NCI-H2196 treated with DMSO at 0.1 percent for 48 hours (cell line): Measurements from ENCODE around the gene BBX.
A peak's percentile ranks its signal among the peaks of the same experiment; 100 is the strongest.

Source experiments
- DNase-seq: peaks from one replicate; lab custom pipeline; 2025; ENCODE audit not compliant: unreplicated experiment; lab: John Stamatoyannopoulos, UW

BBX gene

DNA sequence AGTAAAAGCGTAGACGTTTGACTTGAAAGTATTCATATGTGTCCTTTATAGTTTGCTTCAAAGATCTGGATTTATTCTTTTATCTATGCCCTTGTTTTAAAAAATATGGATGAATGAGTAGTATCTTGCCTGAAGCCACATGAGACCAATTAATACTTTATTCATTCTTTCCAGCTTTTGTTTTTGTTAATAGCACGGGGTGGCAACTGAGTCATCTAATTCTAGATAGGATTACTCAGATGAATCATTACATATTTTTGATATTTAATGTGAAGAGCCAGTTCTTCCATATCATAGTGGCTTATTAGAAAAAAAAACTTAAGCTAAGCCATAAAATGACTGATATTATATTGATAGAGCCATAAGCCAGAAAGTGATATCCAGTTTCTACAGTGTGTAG, 121.9 kb downstream of the BBX start:
- no peak for DNase-seq

DNA sequence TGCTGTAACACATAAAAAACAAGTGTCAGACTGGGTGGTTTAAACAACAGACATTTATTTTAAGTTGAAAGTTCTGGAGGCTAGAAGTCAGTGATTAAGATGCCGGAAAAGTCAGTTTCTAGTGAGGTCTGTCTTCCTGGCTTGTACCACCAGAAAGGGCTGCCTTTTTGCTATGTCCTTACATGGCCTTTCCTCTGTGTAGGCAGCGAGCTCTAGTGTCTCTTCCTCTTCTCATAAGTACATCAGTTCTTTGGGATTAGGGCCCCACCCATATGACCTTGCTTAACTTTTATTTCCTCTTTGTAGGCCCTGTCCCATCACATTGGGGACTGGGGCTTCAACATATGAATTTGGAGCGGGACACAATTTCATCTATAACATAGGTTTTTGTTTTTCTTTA, 128.0 kb downstream of the BBX start:
- DNase-seq, result no peak

DNA sequence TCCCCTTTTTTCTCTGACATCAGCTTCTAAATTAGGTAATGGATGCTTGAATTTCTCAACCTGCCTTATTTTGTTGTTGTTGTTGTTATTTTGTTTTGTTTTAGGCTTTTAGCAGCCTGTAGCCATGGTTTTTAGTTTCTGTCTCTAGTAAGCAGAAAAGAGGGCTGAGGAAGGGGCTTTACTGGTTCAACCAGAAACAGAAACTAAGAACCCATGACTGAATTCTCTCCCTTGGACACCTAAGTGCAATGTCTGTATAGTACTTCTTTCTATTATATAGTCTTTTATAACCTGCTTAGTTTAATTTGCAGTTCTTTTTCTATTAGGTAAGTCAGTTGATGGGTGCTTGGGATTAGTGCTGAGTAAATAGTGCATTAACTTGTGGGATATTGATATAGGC, 129.0 kb downstream of the BBX start:
- DNase-seq, result no peak

DNA sequence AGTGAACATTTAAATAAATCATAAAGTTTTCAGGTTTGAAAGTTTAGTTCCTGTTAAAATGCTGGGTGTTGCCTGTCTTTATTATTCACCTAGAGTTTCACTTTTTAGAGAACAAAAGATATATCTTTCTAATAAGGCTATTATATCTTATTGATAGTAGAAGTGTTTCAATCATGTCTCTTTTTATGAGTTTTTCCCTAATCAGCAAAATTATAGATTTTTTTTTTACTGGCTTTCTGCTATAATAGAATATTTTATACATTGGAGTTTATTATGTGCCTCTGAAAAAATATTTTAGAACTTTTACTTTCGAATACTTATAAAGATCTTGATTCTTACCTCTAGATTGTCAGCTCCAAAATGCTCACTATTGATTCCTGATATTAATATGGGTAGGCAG, 131.5 kb downstream of the BBX start:
- no peak for DNase-seq

DNA sequence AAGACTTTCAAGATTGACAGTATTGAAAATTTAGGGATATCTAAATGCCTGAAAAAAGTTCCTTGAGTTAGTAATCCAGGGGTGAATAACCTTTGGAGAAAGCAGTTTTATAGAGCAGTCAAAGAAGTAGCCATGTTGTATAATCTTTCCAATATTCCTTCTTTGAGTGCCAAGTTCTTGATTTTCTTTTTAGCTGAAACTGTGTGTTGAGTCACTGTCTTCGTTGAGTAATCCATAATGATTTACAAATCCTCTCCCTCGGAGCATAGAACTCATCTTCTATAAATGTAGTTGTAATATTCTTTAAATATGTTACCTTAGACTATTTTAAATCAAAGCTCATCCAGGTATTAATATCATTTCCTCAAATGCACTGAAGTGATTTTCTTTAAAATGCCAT, 135.2 kb downstream of the BBX start:
- DNase-seq, result no peak

DNA sequence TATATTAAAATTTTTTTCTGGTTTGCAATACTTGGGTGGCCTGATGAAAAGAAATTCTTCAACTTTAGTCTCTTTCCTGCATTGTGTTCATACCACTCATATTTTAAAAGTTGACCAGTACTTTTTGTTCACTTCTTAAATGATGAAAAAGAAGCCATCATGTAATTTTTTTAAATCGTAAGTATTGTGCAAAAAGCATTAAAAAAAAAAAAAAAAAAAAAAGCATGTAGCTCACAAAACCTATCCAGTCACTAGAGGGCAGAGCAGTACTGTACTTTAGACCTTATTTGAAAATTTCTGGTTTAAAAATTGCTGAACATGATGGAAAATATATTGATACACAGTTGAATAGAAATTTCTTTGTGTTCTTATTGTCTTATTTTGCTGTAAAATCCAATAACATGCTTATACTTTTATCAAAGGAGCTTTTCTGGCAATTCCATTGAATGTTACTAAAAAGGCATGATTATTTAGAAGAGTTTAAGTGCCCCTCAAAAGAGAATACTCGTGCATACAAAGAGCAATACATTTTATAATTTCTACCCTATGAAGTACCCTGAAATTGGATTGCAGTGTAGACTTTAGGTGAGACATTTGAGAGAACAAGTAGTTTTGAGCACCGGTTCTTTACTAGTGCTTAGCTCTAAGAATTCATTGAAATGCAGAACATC, 137.7 kb downstream of the BBX start:
- DNase-seq, result no peak

DNA sequence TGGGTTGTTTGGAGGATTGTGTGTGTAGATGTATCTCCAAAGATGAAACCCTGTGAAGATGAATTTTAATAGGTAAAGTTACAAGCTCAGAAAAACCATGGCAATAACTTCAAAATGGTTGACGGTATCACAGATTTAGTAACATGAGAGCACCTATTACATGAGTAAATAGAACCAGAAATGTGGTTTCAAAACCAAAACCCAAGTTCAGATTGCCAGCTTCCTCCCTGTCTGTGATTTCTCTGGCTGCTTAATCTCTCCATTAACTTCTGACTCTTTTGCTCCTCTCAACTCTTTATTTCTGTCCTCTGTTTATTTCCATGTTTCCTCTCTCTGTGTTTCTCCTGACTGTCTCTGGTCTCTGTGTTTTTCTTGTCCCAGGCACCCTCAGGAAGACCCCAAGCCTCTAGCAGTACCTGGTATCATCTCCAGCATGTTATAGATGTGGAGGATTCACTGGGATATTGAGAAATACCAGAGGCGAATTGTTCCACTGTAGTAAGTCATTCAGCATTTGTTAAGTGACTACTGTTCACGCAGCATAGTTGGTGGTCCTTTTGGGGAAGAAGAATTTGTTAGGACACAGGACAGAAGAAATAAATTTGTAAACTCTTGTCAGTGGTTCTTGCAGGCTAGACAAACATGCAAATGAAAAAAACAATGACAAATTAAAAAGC, 138.8 kb downstream of the BBX start:
- no peak for DNase-seq

DNA sequence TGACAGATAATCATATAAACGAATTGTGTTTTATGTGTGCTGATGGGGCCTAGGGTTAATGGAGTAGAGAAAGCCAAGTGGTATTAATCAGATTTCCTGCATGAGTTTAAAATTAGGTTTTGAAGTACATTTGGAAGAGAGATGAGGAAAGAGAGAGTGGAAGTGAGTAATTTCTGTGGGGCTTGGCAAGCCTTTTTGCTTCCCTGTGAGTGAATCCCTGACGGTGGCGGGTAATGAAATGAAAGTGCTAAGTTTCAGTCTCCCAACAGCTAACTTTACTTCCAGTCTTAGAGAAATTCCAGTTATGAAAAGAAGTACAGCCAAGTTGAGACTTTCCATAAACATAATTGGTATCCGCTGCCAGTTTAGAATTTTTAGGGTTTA, 139.4 kb downstream of the BBX start:
- DNase-seq, result no peak

DNA sequence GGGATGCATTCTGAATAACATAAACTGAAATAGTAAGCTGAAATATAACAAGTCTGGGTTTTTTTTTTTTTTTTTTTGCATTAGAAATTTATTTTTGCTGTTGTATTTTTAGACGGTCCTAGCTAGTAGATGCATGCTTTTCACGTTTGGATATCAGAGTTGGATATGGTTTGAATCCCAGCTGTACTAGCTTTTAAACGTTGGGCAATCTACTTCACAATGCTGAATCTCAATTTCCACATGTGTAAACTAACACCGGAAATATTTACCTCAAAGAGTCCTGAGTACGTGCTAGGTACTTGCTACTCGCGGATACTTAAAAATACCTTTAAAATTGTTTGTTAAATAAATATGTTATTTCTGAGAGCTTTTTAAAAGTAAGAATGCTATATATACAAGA, 139.8 kb downstream of the BBX start:
- no peak for DNase-seq

DNA sequence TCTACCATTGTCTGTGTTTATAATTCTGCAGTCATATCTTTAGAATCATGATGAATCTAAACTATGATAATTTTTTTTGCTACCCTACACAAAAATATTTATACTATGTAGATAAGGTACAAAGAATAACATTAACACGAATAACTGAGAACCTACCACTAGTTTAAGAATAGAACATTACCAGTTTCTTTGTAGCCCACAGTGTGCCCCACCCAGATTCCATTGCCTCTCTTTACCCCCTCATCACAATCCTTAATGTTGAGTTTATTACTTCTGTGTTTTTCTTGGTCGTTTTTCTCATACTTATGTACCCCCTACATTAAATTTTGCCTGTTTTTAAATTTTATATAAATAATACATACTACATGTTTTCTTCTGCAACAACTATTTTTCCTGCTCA, 140.5 kb downstream of the BBX start:
- no peak for DNase-seq

DNA sequence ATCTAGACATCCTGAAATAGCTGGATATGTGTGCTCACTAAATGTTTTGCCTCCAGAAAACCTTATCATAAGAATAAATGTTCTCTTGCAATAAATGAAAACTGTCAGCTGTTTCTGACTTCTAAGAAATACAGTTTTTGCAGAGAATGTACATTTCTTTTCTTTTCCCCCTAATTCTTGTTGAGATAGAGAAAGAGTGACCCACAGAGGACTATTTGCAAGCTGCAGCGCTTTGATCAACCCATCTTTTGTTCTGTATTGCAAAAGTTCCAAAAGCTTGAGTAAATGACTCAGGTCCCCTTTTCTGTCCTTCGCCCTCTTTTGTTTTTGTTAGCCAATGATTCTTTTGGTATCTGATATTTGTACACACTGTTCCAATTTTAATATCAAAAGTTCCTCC, 141.9 kb downstream of the BBX start:
- DNase-seq, result no peak

DNA sequence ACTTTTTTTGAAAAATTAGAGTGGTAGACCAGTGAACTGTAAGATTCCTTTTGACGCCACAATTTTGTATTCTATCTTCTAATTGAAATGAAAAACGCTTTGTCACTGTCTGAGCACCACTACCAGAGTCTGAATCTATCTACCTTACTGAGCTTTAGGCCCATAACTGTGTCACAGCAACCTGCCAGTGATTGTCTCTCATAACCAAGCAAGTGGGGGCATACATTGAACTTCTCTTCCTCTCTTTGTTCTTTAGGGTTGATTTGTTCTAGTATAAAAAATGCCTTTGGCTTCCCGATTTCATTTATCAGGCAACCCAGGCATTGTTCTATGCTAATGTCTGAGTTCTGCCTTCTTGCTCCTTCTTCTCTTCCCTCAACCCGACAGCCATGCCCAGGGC, 142.6 kb downstream of the BBX start:
- DNase-seq, result no peak

DNA sequence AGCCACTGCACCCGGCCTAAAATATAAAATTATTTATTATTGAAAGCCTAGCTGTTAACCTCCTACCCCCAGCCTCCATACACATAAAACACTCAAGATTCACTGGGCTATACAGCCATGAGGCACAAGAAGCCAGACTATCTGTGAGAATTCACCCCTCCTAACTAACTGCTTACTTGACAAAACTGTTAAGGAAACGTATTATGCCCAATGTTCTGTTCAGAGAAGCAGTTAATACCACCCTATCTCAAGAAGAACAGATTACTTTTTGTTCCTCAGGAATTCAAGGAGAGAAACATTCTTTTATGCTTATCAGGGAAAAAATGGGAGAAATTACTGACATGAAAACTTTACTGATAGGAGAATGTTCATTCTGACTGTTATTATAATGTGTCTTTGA, 144.1 kb downstream of the BBX start:
- no peak for DNase-seq

DNA sequence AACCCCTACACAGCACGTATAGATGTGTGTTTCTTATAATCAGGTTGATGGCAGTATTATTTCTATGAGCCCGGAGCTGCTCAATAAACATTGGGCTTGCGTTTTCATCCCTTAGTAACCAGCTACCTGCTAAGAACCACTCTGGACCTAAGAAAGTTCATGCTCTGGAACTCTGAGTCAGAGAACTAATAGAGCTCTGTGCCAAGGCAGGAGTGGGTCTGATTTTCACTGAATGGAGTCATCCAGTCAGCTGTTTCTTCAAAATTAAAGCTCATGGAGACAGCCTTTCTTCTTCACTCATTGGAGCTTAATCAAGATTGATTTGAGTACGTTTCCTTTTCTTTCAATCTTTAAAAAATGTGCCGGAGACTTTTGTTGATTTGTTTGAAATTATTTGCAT, 145.7 kb downstream of the BBX start:
- no peak for DNase-seq

DNA sequence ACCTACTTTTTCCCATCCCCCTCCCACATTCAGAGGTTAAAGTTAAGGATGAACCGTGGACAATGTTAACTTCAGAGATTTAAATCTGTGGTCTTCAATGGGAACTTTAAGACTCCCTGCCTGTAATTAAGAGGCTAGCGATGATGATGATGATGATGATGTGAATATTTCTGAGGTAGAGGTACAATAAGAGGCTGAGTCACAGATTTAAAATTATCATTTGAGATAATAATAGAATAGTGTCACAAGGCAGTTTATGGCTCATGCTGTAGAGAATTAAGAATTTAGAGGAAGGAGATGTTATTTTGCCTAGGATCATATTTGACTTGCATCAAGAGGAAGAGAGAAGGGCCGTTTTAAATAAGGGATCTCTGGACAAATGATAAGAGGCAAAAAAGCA, 146.2 kb downstream of the BBX start:
- no peak for DNase-seq

DNA sequence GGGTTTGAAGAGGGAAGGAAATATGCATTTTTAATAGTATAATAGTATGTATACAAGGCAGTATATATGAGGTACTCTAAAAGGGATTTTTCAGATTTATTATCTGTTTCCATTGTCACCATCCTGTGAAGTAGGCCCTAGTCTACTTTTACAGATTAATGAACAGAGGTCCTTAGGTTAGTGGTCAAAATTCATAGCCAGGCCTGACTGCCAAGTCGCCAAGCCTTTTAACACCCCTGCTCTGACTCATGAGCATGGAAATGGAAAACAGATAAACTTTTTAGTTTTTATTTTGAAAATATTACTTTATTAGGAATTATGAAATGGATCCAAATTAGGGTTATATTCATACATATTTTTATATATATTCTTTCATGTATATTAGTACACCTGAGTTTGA, 146.9 kb downstream of the BBX start:
- DNase-seq, result no peak

DNA sequence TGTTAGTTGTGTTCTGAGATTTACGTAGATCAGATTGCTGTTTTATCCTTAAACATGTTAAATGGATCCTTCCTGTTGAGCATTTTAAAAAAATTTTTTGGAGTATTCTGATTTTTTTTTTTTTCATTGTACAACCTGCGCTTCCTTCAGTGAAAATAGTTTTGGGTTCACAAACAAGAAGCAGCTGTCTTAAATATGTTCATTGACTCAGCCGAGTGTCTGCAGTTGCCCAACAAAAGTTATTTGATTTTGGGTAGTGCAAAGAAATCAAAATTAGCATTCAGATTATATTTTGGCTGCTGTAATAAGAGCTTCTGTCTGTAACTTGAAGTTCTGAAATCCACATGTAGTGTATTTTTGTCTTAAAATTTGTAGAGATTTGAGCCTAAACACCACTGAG, 148.2 kb downstream of the BBX start:
- no peak for DNase-seq

DNA sequence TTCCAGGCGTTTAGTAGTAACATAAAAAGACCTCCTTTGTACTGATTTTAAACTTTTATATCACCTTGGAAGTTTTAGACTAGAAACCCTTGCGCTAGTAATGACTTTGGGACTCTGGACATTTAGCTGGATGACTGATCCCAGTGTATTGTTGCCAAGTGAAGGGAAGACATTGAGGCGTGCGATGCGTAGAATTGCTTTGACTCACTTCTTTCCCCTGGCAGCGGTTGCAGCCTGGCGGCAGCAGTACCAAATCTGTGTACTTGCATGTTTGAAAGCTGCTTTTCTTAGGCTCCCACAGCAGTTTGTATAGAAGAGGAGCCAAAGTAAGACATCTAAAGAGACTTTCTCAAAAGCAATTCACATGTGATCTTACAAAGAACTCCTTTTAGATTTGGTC, 151.6 kb downstream of the BBX start:
- DNase-seq, result no peak

DNA sequence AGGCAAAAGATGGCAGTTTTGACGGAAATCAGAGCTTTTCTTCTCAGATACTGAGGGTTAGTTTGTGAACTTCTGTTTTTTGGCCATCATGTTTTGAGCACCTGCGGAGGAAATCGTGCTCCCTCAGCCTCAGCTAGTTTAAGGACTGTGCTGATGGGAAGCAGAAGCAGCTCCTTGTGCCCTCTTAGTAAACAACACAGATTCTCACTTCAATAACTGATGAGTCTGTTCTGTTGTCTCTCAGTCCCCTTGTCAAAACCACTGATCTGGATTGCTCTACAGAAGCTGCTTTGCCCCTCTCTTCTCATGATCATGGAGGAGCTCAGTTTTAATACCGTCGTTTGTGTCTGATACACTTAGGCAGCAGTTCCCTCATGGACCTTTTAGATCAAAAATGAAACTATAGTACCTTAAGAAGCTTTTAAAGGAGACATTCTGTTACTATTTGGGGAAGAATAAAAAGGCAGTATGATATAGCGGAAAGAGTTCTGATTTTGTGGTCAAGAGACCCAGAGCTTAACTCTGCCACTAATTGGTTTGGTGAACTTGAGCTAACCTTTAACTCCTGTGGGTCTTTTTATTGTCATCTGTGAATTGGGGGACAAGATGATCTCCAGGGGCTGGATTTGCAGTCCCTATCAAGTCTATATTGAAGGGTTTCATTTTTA, 152.6 kb downstream of the BBX start:
- DNase-seq, result no peak

DNA sequence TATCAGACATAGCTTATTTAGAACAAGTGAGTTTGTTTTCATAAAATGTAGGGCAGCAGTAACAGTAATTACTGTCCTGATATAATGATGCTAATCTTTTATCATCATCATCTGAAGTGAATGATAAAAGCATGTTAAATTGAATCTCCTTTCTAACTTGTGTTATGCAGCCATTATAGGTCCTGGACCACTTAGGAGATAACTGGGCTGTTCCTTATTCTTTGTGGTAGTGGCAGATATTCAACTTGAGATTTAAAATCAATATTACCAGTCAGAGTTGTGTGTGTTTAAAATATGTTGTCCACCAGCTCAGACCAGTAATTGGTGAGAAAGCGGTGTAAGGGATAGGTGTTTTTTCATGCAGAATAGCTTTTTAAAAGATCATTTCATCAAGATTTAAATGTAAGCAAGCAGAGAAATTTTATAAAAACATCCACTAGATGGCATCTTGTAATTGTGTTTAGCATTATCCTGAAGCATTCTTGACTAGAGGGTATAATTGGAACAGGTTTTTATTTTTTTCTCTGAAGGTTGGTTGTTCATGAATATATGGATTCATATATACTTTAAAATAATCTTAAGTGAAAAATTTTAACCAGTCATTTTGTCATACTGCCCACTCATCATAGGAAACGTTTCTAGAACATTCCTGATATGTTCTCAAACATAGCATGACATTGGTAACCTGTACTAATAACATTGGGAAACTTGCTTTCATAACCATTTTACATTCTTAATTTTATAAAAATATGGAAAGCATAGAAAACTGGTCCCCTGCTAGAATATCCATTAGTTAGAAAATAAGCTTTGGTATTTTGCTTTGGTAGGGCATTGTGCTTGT, 153.9 kb downstream of the BBX start:
- DNase-seq, result peak; percentile 9

DNA sequence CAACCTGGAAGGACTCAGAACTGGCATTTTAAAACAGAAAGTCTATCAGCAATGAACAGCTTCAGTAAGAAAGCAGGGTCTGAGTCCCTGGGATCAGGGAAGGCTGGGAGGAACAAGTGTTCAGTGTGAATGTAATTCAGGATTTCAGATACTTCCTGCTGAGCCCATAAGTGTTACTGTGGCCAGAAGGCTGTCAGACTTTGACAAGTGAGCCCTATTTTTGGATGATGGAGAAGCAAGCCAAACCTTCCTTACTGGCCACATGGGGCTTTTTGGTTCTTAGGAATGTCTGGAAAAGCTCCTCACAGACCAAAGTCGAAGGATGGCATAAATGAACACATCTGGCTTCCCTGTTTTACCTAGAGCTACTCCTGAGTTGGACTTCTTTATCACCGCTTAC, 157.2 kb downstream of the BBX start:
- DNase-seq, result no peak

DNA sequence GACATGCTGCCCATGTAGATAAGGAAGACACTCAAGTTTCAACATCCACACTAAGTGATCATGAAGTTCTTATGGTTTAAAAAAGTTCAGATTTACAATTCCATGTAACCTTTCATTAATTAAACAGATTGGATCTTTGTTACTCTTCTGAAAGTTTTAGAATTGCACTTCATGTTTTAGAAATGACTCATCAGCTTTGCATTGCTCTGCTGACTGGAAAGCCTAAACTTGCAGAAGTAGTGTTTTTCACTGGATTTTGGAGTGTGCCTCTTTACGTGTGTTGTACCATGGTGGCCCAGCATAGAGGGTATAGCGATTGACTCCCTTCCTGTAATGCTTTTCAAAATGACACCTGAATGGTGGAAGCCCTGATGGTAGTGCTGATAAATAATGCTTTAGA, 157.9 kb downstream of the BBX start:
- DNase-seq, result no peak
